Brain microvascular endothelial cell (primary cell): ENCODE data around the gene CXCL5.
A peak's percentile ranks its signal among the peaks of the same experiment; 100 is the strongest.

Source experiments
- DNase-seq: peaks from one replicate; pipeline ENCODE4 v3.0.0-alpha.2; 2020
- H3K27ac ChIP-seq: fragments of 250-450 bp; sonication (Bioruptor Pico); 2 replicates; pipeline ENCODE4 v1.5.1; 2020; ENCODE audit warnings: mild to moderate bottlenecking, moderate library complexity
- H3K27me3 ChIP-seq: fragments of 250-450 bp; sonication (Bioruptor Pico); replicated peaks from 2 replicates; pipeline ENCODE4 v1.5.1; 2020; ENCODE audit warnings: mild to moderate bottlenecking
- H3K36me3 ChIP-seq: fragments of 250-450 bp; sonication (Bioruptor Pico); replicated peaks from 2 replicates; pipeline ENCODE4 v1.5.1; 2020; ENCODE audit warnings: mild to moderate bottlenecking
- H3K4me3 ChIP-seq: 2 replicates; pipeline ENCODE4 v1.5.1; 2011; ENCODE audit warnings: low read depth, mild to moderate bottlenecking, control low read depth, low read length, moderate library complexity
- CTCF ChIP-seq: IDR thresholded peaks from 2 replicates; pipeline ENCODE4 v1.5.1; 2011; ENCODE audit warnings: low read depth, mild to moderate bottlenecking, moderate library complexity, low read length, control low read depth, inconsistent platforms; ENCODE audit errors: missing control alignments
- in situ Hi-C: cut with HindIII; loops from 2 replicates; pipeline ENCODE4 v1.10.0; 2017; ENCODE audit warnings: low sequenced_read_pairs, low pct_ligation_motif_present

CXCL5 gene

GRCh38 chr4:73976716-73977115 is 21.8 kb downstream of the CXCL5 start:
- Histone ChIP-seq H3K27ac (peak overlapping the region; percentile 40), H3K36me3 (no peaks in the 10 kb centered on the region), H3K27me3 (no peaks in the 10 kb centered on the region), H3K4me3 (no peak overlapping the region)
- in situ Hi-C loops = no loop called here
- DNase-seq = peak; percentile 64
- no peak for TF ChIP-seq CTCF

GRCh38 chr4:73976217-73976616 is 22.3 kb downstream of the CXCL5 start:
- no peaks in the 10 kb centered on the region for H3K36me3 ChIP-seq
- no peaks in the 10 kb centered on the region for H3K27me3 ChIP-seq
- no peak overlapping the region for H3K4me3 ChIP-seq
- TF ChIP-seq CTCF = peak; percentile 14
- in situ Hi-C loops = no loop called here
- peak overlapping the region; percentile 40 for H3K27ac ChIP-seq
- DNase-seq = no peak

- H3K4me3 ChIP-seq = no peak overlapping the region
- no peaks in the 10 kb centered on the region for H3K27me3 ChIP-seq
- no peak overlapping the region for H3K27ac ChIP-seq
- no peak for DNase-seq
- TF ChIP-seq CTCF = no peak
- no peaks in the 10 kb centered on the region for H3K36me3 ChIP-seq
- in situ Hi-C loops = no loop called here
These were observed 24.1 kb downstream of the CXCL5 start for GRCh38 chr4:73974352-73974751.

- Histone ChIP-seq H3K4me3 (no peak overlapping the region), H3K27ac (no peak overlapping the region), H3K27me3 (no peaks in the 10 kb centered on the region), H3K36me3 (no peaks in the 10 kb centered on the region)
- no peak for DNase-seq
- TF ChIP-seq CTCF = no peak
- in situ Hi-C loops = no loop called here
These were observed 27.5 kb downstream of the CXCL5 start for GRCh38 chr4:73970945-73971344.

GRCh38 chr4:73970011-73970410 is 28.5 kb downstream of the CXCL5 start:
- no peak for DNase-seq
- H3K4me3 ChIP-seq = no peak overlapping the region
- in situ Hi-C loops = no loop called here
- H3K27ac ChIP-seq = no peak overlapping the region
- no peaks in the 10 kb centered on the region for H3K27me3 ChIP-seq
- no peaks in the 10 kb centered on the region for H3K36me3 ChIP-seq
- no peak for TF ChIP-seq CTCF

- no peaks in the 10 kb centered on the region for H3K36me3 ChIP-seq
- no peak overlapping the region for H3K4me3 ChIP-seq
- no peak overlapping the region for H3K27ac ChIP-seq
- H3K27me3 ChIP-seq = no peaks in the 10 kb centered on the region
- TF ChIP-seq CTCF = no peak
- no peak for DNase-seq
- in situ Hi-C loops = no loop called here
These were observed 30.6 kb downstream of the CXCL5 start for GRCh38 chr4:73967866-73968265.
